Measurements from ENCODE around the gene MARCHF10. TPM values are rescaled to one million over a fixed set of nuclear protein-coding genes. Genes with fewer than 3 reads are reported as not detected.
A peak's percentile ranks its signal among the peaks of the same experiment; 100 is the strongest.

MARCHF10 gene
- total RNA-seq, 1 donor from 2014 or later = 5.1 TPM

DNA sequence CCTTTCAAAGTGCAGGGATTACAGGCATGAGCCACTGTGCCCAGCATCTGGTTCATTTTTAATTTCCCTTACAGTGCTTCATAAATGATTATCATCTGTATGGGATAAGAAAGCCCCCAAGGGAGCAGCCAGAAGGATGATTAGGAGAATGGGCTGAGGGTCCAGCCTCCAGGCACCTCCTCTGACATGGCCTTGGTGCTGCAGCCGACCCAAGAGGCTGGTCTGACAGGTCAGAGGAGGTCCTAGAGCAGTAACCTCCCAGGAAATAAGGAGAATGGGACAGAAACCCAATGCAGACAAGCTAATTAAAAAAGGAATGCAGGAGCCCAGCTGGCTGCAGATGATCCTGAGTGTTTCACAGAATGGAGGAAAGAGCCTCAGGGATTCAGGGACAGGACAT is 151.7 kb downstream of the MARCHF10 start:
- H3K9me3 ChIP-seq = peaks cover 11% of the 10 kb centered on the region
- no peak overlapping the region for H3K27ac ChIP-seq
- H3K27me3 ChIP-seq (ENCODE audit: low read depth) = no peaks in the 10 kb centered on the region
- peaks cover 47% of the 10 kb centered on the region for H3K4me1 ChIP-seq
- no peak for ATAC-seq
- TF ChIP-seq, protein P1, sequence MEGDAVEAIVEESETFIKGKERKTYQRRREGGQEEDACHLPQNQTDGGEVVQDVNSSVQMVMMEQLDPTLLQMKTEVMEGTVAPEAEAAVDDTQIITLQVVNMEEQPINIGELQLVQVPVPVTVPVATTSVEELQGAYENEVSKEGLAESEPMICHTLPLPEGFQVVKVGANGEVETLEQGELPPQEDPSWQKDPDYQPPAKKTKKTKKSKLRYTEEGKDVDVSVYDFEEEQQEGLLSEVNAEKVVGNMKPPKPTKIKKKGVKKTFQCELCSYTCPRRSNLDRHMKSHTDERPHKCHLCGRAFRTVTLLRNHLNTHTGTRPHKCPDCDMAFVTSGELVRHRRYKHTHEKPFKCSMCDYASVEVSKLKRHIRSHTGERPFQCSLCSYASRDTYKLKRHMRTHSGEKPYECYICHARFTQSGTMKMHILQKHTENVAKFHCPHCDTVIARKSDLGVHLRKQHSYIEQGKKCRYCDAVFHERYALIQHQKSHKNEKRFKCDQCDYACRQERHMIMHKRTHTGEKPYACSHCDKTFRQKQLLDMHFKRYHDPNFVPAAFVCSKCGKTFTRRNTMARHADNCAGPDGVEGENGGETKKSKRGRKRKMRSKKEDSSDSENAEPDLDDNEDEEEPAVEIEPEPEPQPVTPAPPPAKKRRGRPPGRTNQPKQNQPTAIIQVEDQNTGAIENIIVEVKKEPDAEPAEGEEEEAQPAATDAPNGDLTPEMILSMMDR (IDR thresholded peaks at IDR 0.05) = no peak
- no peak overlapping the region for H3K4me3 ChIP-seq
- intact Hi-C loops (cut with DNase I) = no loop called here
- peak; percentile 9 for DNase-seq
- no peaks in the 10 kb centered on the region for H3K36me3 ChIP-seq

DNA sequence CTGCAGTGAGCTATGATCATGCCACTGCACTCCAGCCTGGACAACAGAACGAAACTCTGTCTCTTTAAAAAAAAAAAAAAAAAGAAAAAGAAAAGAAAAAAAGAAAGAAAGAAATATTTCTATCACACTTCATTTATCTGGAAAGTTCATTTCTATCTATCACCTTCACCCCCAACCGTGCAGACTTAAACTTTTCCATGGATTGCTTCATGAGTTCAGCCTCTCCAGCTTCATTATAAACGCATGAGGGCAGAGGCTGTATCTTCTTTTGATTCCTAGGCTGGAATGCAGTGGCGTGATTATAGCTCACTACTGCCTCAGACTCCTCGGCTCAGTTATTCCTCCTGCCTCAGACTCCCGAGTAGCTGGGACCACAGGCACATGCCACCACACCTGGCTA is 152.5 kb downstream of the MARCHF10 start:
- no peak overlapping the region for H3K4me3 ChIP-seq
- H3K27me3 ChIP-seq (ENCODE audit: low read depth) = no peaks in the 10 kb centered on the region
- TF ChIP-seq, protein P1 (IDR thresholded peaks at IDR 0.05) = no peak
- H3K9me3 ChIP-seq = peaks cover 7% of the 10 kb centered on the region
- H3K27ac ChIP-seq = no peak overlapping the region
- H3K36me3 ChIP-seq = no peaks in the 10 kb centered on the region
- intact Hi-C loops (cut with DNase I) = no loop called here
- H3K4me1 ChIP-seq = peaks cover 47% of the 10 kb centered on the region
- no peak for ATAC-seq
- no peak for DNase-seq

DNA sequence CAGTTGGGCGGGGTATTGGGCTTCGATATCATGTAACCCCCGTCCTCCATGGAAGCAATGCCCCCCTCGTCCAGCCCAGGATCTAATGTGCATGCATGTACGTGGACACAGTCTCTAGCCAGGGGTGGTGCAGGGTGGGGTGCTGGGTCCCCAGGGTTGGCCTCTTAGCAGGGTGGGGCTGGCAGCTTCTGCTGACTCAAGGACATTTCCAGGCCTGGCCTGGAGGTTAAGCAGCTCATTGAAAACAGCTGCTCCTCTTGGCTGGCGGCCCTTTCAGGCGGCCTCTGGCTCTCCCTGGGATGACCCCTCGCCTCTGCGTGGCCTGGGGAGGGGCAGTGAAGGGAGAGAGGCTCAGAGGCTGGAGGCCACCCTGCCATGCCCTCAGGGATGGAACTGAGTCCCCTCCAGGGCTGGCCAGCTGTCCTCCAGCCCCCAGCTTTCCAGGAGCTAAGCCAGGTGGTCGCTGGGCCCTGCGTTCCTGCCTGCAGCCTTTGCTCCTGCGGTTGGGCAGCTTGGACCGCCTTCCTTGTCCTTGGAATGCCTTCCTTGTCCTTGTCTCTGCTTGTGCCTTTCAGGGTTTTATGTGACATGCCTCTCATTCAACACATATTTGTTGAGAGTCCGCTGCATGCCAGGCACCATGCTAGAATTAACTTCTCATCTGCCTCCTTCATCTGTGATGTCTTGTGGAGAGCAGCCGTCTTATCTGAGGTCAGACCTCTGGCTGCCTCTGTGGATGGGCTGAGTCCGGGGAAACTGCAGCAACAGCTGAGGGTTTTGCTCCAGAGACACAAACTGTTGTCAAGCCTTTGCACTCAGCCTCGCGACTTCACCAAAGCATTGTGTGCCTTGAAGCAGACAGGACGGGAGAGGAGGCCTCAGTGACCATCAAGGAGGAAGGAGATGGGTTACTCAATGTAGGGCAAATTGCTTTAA is 154.0 kb downstream of the MARCHF10 start:
- intact Hi-C loops (cut with DNase I) = no loop called here
- Histone ChIP-seq H3K36me3 (no peaks in the 10 kb centered on the region), H3K27ac (peak overlapping the region; percentile 83), H3K27me3 (ENCODE audit: low read depth) (no peaks in the 10 kb centered on the region), H3K4me1 (peaks cover 51% of the 10 kb centered on the region), H3K4me3 (no peak overlapping the region), H3K9me3 (no peaks in the 10 kb centered on the region)
- ATAC-seq = peak; percentile 28 to 57
- DNase-seq = peak; percentile 66
- TF ChIP-seq, protein P1 (IDR thresholded peaks at IDR 0.05) = no peak

- DNase-seq (peak; percentile 81), ATAC-seq (peak; percentile 80 to 81)
- Histone ChIP-seq H3K27ac (peak overlapping the region; percentile 83), H3K4me1 (peaks cover 59% of the 10 kb centered on the region), H3K27me3 (ENCODE audit: low read depth) (no peaks in the 10 kb centered on the region), H3K9me3 (no peaks in the 10 kb centered on the region), H3K36me3 (no peaks in the 10 kb centered on the region), H3K4me3 (peak overlapping the region; percentile 60)
- TF ChIP-seq, protein P1 (IDR thresholded peaks at IDR 0.05) = no peak
- intact Hi-C loops (cut with DNase I) = no loop called here
These were observed 154.9 kb downstream of the MARCHF10 start for GRCh38 chr17:62653002-62653825.

GRCh38 chr17:62652251-62653001 is 155.7 kb downstream of the MARCHF10 start:
- no peaks in the 10 kb centered on the region for H3K36me3 ChIP-seq
- no peaks in the 10 kb centered on the region for H3K9me3 ChIP-seq
- H3K4me3 ChIP-seq = peak overlapping the region; percentile 60
- TF ChIP-seq, protein P1 (IDR thresholded peaks at IDR 0.05) = no peak
- DNase-seq = peak; percentile 83
- peak; percentile 81 to 89 for ATAC-seq
- peak overlapping the region; percentile 83 for H3K27ac ChIP-seq
- intact Hi-C loops (cut with DNase I) = no loop called here
- H3K27me3 ChIP-seq (ENCODE audit: low read depth) = no peaks in the 10 kb centered on the region
- peaks cover 67% of the 10 kb centered on the region for H3K4me1 ChIP-seq
